RWPE2 (cell line): ENCODE results near the gene LAMA4.

Experiments used
- ATAC-seq: fragments of 200-7000 bp; cut with Tn5 transposase; 3 replicates; pipeline ENCODE4 v1.9.1; 2021; ENCODE audit warnings: low read depth
- DNase-seq: peaks from one replicate; pipeline ENCODE4 v3.0.0-alpha.2; 2020; ENCODE audit warnings: low spot score
- H3K27ac ChIP-seq: fragments of 450-650 bp; 2 replicates; pipeline ENCODE4 v1.5.1; 2017; ENCODE audit warnings: mild to moderate bottlenecking; ENCODE audit not compliant: poor library complexity, severe bottlenecking
- H3K27me3 ChIP-seq: fragments of 250-450 bp; sonication (Bioruptor Pico); 2 replicates; pipeline ENCODE4 v1.5.1; 2021; ENCODE audit warnings: mild to moderate bottlenecking, moderate library complexity; ENCODE audit not compliant: insufficient read depth, poor library complexity, severe bottlenecking
- H3K36me3 ChIP-seq: fragments of 250-450 bp; sonication (Bioruptor Pico); 2 replicates; pipeline ENCODE4 v1.5.1; 2020; ENCODE audit warnings: low read depth, mild to moderate bottlenecking, moderate library complexity
- H3K4me1 ChIP-seq: fragments of 250-450 bp; sonication (Bioruptor Pico); 2 replicates; pipeline ENCODE4 v1.5.1; 2021; ENCODE audit warnings: mild to moderate bottlenecking, moderate library complexity; ENCODE audit not compliant: insufficient read depth, poor library complexity, severe bottlenecking
- H3K4me3 ChIP-seq: fragments of 250-450 bp; sonication (Bioruptor Pico); 2 replicates; pipeline ENCODE4 v1.5.1; 2021; ENCODE audit warnings: mild to moderate bottlenecking, moderate library complexity; ENCODE audit not compliant: severe bottlenecking
- H3K9me3 ChIP-seq: fragments of 250-450 bp; sonication (Bioruptor Pico); 2 replicates; pipeline ENCODE4 v1.5.1; 2021; ENCODE audit warnings: mild to moderate bottlenecking, moderate library complexity; ENCODE audit not compliant: severe bottlenecking
- CTCF ChIP-seq: fragments of 450-650 bp; IDR thresholded peaks from one replicate; pipeline ENCODE4 v1.5.1; 2017; ENCODE audit warnings: mild to moderate bottlenecking, moderate library complexity; ENCODE audit not compliant: poor library complexity, severe bottlenecking

The LAMA4 gene

DNA sequence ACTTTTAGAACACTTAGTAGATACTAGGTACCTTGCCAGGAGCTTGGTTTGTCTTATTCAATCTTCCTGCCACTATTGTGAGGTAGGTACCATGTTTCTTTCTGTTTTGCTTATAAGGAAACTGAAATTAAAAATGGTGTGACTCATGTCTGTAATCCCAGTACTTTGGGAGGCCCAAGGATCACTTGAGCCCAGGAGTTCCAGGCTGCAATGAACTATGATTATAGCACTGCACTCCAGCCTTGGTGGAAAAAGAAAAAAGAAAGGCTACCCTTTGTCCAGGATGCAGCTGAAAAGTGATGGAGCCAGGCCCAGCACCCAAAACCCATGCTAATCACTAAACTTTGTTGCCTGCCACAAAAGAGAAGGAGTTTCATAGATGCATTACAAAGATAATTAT lies 34.1 kb upstream of the LAMA4 start:
- no peak overlapping the region for H3K27ac ChIP-seq
- H3K4me1 ChIP-seq: peaks cover 2% of the 10 kb centered on the region

GRCh38 chr6:112287577-112288225 lies 33.3 kb upstream of the LAMA4 start:
- H3K27ac ChIP-seq: no peak overlapping the region
- H3K36me3 ChIP-seq: no peaks in the 10 kb centered on the region
- no peaks in the 10 kb centered on the region for H3K9me3 ChIP-seq
- no peak for DNase-seq
- ATAC-seq: no peak
- H3K4me1 ChIP-seq: peaks cover 3% of the 10 kb centered on the region
- H3K4me3 ChIP-seq: no peak overlapping the region
- no peak for TF ChIP-seq CTCF
- H3K27me3 ChIP-seq: no peaks in the 10 kb centered on the region

More for the DNA sequence above, 34.1 kb upstream of the LAMA4 start:
- H3K9me3 ChIP-seq: no peaks in the 10 kb centered on the region
- TF ChIP-seq CTCF: no peak
- DNase-seq (no peak), ATAC-seq (no peak)
- H3K36me3 ChIP-seq: no peaks in the 10 kb centered on the region
- H3K4me3 ChIP-seq: no peak overlapping the region
- H3K27me3 ChIP-seq: no peaks in the 10 kb centered on the region

GRCh38 chr6:112286500-112287144 lies 32.3 kb upstream of the LAMA4 start:
- no peak for TF ChIP-seq CTCF
- ATAC-seq (no peak), DNase-seq (no peak)
- Histone ChIP-seq H3K36me3 (no peaks in the 10 kb centered on the region), H3K9me3 (no peaks in the 10 kb centered on the region), H3K27ac (no peak overlapping the region), H3K4me3 (no peak overlapping the region), H3K4me1 (peaks cover 5% of the 10 kb centered on the region), H3K27me3 (no peaks in the 10 kb centered on the region)

- peaks cover 5% of the 10 kb centered on the region for H3K4me1 ChIP-seq
- no peak for TF ChIP-seq CTCF
- no peaks in the 10 kb centered on the region for H3K9me3 ChIP-seq
- no peaks in the 10 kb centered on the region for H3K36me3 ChIP-seq
- no peak overlapping the region for H3K4me3 ChIP-seq
- ATAC-seq (no peak), DNase-seq (no peak)
- H3K27ac ChIP-seq: no peak overlapping the region
- no peaks in the 10 kb centered on the region for H3K27me3 ChIP-seq
Measured at GRCh38 chr6:112286010-112286409, 31.6 kb upstream of the LAMA4 start.

GRCh38 chr6:112284603-112285002 lies 30.2 kb upstream of the LAMA4 start:
- no peak for TF ChIP-seq CTCF
- H3K4me1 ChIP-seq: peaks cover 5% of the 10 kb centered on the region
- ATAC-seq: no peak

More at GRCh38 chr6:112284603-112285002, 30.2 kb upstream of the LAMA4 start:
- Histone ChIP-seq H3K36me3 (no peaks in the 10 kb centered on the region), H3K9me3 (no peaks in the 10 kb centered on the region), H3K27ac (no peak overlapping the region), H3K27me3 (no peaks in the 10 kb centered on the region), H3K4me3 (no peak overlapping the region)
- DNase-seq: no peak
